Large intestine (tissue), 3 donors: ENCODE data around the gene SBNO1. TPM values are rescaled to one million over a fixed set of nuclear protein-coding genes. Genes with fewer than 3 reads are reported as not detected.
"Not testable (repeated sequence)": the region's sequence is repeated elsewhere in the genome, so short reads cannot be mapped to it uniquely, and the experiment has no call there.

Source experiments
- DNase-seq, 2 donors: peaks; one replicate each; pipeline versions ENCODE4 v3.0.0 to v3.0.0-alpha.2; 2013
- H3K27ac ChIP-seq: one replicate; pipeline ENCODE4 v1.5.1; 2013; ENCODE audit warnings: low read length
- H3K27me3 ChIP-seq: 2 replicates; pipeline ENCODE4 v1.6.1; 2013; ENCODE audit warnings: low read length; ENCODE audit not compliant: control insufficient read depth, insufficient read depth
- H3K36me3 ChIP-seq: 2 replicates; pipeline ENCODE4 v1.6.1; 2013; ENCODE audit warnings: low read length; ENCODE audit not compliant: control insufficient read depth, insufficient read depth
- H3K4me1 ChIP-seq: one replicate; pipeline ENCODE4 v1.6.1; 2013; ENCODE audit warnings: low read length; ENCODE audit not compliant: control insufficient read depth, insufficient read depth
- H3K4me3 ChIP-seq: one replicate; pipeline ENCODE4 v1.5.1; 2013; ENCODE audit warnings: low read length
- H3K9me3 ChIP-seq: one replicate; pipeline ENCODE4 v1.6.1; 2013; ENCODE audit warnings: mild to moderate bottlenecking, low read depth, low read length, moderate library complexity; ENCODE audit not compliant: control insufficient read depth
- WGBS: methylation state at CpG from one replicate; pipeline ENCODE4 v1.1.5; 2013; ENCODE audit warnings: low lambda C conversion rate; ENCODE audit not compliant: insufficient coverage; 5-methylcytosine and 5-hydroxymethylcytosine counted together
- polyA plus RNA-seq: library from polyadenylated mRNA; unstranded; fragments of 120-200 nt; gene quantifications from one replicate; pipeline ENCODE4 v1.2.1, GENCODE V29; 2013

Gene SBNO1
- polyA plus RNA-seq, 1 donor, result 18.8 TPM

DNA sequence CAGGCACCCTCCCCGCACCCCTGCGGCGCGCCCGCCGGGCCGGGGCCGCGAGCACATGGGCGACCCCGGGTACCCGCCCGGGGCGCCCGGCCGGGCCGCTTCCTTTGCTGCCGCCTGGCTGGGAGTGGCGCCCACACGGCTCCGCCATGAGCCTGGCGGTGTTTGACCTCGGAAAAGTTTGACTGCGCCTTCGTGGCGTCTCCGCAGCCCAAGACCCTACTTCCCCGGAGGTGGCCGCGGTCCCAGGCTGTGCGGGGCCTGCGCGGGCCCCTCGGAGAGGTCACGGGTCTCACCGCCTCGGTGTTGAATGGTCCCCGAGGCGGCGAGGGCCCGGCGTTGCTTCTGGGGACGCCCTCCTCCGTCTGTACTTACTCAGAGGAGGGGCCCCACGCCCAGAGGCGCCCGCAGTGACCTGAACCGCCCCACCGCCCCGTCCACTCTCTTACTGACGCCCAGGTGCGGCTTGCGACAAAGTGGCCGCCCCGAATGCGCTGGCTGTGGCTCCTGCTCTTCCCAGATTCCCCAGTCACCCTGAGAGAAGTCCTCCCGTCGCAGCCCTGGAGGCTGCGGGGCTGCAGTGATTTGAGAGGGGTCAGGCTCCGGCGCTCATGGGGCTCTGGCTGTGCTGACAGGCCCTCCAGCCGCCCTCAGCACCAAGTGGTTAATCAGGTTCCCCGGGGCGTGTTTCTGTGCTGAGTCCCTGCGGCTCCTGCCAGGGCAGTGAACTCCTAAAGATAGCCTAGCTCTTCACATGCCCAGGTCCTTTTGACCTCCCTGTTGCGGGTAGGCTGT is 25.1 kb upstream of the SBNO1 start:
- peak in 1 of 2 donors; percentile 76 for DNase-seq
- Histone ChIP-seq H3K4me3 (peak overlapping the region; percentile 78), H3K27me3 (no peaks in the 10 kb centered on the region), H3K36me3 (peaks cover 34% of the 10 kb centered on the region), H3K27ac (peak overlapping the region; percentile 64), H3K4me1 (peaks cover 23% of the 10 kb centered on the region), H3K9me3 (no peaks in the 10 kb centered on the region)
- WGBS, result no CpG with 5 or more reads among the region's 66 CpGs

DNA sequence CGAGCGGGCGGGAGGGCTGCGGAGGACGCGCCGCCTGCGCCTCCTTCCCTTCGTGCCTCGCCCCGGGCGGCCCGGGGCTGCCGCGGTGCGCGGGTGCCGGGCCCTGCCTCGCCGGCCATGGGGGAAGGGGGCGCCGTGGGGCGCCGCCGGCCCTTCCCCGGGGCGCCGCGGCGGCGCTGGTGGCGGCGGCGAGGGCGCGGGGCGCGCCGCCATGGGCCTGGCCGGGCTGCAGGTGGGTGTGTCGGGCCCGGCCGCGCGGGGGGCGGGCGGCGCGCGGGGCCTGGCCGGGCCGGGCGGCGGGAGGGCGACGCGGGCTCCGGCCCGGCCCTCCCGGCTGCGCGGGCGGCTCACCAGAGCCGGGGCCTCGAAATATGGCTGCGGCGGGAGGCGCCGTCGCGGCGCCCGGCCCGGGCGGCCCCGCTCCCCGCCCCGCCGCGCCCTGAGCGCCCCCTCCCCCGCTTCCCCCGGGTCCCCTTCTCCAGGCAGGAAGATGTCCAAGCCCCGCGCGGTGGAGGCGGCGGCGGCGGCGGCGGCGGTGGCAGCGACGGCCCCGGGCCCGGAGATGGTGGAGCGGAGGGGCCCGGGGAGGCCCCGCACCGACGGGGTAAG is 24.4 kb upstream of the SBNO1 start:
- Histone ChIP-seq H3K9me3 (no peaks in the 10 kb centered on the region), H3K27ac (no peak overlapping the region), H3K4me1 (peaks cover 26% of the 10 kb centered on the region), H3K27me3 (no peaks in the 10 kb centered on the region), H3K36me3 (peaks cover 28% of the 10 kb centered on the region), H3K4me3 (no peak overlapping the region)
- peak in 1 of 2 donors; percentile 11 for DNase-seq
- no CpG with 5 or more reads among the region's 102 CpGs for WGBS

DNA sequence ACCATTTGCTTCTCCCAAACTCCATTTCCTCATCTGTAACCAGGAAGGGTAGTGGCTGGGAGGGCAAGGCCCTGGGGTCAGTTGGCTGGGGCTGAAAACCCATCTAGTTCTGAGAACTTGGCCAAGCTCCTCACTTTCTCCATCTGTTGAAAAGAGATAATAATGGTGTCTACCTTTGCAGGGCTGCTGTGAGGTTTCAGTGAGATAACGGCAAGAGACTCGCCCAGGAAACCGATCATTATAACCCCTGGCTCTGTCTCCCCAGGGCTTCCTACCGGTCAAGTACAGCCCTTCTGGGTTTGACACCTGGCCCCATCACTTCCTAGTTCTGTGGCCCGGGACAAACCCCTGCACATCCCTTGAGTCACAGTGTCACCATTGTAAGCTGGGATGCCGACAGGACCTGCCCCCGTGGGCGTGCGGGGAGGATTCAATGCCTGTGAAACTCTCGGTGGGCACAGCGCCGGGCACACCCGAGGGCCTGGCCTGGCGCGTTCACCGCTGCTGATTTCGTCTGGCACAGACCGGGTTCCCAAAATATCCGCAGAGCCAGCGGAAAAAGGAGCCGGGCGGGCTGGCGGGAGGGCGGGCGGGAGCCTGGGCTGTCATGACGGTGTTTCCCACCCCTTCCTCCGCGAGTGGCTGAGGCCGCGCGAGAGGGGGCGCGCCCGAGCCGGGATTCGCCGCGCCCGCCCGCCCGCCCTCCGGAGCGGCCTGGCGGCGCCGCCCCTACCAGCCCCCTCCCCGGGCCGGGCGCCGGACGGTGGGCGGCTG is 23.7 kb upstream of the SBNO1 start:
- H3K27ac ChIP-seq, result peak overlapping the region; percentile 90
- no peaks in the 10 kb centered on the region for H3K9me3 ChIP-seq
- peak; percentile 54 to 79 for DNase-seq
- no peaks in the 10 kb centered on the region for H3K27me3 ChIP-seq
- H3K4me3 ChIP-seq, result peak overlapping the region; percentile 78
- peaks cover 26% of the 10 kb centered on the region for H3K4me1 ChIP-seq
- no CpG with 5 or more reads among the region's 52 CpGs for WGBS
- H3K36me3 ChIP-seq, result peaks cover 25% of the 10 kb centered on the region

DNA sequence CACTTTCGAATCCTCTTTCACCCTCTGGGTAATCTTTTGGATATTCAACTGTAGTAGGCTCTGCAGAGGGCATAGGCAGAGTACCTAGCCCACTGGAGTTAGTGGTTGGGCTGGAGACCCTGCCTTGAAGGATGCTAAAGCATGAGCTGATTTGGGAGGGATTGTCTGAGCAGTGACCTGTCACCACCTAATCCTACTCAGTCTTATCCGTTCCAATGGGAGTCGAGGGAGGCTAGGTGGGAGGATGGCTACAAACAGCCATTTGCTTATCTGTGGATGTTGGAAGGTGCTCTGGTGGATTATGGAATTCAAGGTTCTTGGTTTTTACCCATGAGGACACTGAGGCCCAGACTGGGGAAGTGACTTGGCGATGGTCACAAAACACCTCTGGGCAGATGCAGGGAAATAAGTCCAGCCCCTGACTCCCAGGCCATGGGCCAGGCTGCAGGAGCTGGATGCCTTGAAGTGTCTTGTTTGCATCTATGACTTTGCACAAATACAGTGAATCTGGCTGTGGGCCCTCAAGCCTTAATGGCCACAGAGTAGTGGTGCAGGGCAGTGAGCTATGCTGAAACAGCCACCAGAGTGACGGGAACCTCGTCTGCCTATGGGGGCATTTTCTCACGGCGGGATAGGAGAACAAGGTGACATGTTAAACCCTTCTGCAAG is 23.0 kb upstream of the SBNO1 start:
- peak in 1 of 2 donors; percentile 14 for DNase-seq
- H3K4me3 ChIP-seq, result peak overlapping the region; percentile 78
- no peaks in the 10 kb centered on the region for H3K27me3 ChIP-seq
- no CpG with 5 or more reads among the region's 8 CpGs for WGBS
- H3K36me3 ChIP-seq, result peaks cover 19% of the 10 kb centered on the region
- no peaks in the 10 kb centered on the region for H3K9me3 ChIP-seq
- H3K27ac ChIP-seq, result peak overlapping the region; percentile 90
- H3K4me1 ChIP-seq, result peaks cover 26% of the 10 kb centered on the region

DNA sequence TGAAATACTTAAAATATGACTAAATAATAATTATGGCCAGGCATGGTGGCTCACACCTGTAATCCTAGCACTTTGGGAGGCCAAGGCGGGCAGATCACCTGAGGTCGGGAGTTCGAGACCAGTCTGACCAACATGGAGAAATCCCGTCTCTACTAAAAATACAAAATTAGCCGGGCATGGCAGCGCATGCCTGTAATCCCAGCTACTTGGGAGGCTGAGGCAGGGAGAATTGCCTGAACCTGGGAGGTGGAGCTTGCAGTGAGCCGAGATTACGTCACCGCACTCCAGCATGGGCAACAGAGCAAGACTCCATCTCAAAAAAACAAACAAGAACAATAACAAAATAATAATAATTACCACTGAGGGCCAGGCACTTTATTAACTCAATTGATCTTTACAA is 20.9 kb upstream of the SBNO1 start:
- H3K9me3 ChIP-seq, H3K36me3 ChIP-seq, H3K27me3 ChIP-seq, H3K27ac ChIP-seq, H3K4me3 ChIP-seq, DNase-seq: not testable (repeated sequence)
- H3K4me1 ChIP-seq, result peaks cover 26% of the 10 kb centered on the region
- WGBS, result no CpG with 5 or more reads among the region's 9 CpGs

DNA sequence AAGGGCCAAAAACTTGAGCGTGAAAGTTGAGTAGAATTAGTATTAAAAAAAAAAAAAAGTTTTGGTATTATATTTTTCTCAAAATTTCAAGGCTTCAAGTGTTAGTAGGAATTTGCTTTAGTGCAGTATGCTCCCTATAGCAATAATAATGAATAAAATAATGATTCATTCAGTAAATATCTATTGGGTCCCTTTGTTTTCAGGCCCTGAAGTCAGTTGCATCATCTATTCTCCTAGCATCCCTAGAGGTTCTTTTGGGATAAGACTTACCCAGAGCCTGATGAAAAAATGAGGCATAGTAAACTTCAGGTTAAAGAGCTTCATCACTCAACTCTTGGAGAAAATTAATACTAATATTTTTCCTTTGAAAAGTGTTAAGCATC is 20.3 kb upstream of the SBNO1 start:
- peak overlapping the region; percentile 72 for H3K4me3 ChIP-seq
- no peak for DNase-seq
- no peaks in the 10 kb centered on the region for H3K36me3 ChIP-seq
- no peaks in the 10 kb centered on the region for H3K27me3 ChIP-seq
- peaks cover 21% of the 10 kb centered on the region for H3K4me1 ChIP-seq
- H3K9me3 ChIP-seq, result no peaks in the 10 kb centered on the region
- no peak overlapping the region for H3K27ac ChIP-seq
- WGBS, result no CpG with 5 or more reads among the region's 1 CpG

DNA sequence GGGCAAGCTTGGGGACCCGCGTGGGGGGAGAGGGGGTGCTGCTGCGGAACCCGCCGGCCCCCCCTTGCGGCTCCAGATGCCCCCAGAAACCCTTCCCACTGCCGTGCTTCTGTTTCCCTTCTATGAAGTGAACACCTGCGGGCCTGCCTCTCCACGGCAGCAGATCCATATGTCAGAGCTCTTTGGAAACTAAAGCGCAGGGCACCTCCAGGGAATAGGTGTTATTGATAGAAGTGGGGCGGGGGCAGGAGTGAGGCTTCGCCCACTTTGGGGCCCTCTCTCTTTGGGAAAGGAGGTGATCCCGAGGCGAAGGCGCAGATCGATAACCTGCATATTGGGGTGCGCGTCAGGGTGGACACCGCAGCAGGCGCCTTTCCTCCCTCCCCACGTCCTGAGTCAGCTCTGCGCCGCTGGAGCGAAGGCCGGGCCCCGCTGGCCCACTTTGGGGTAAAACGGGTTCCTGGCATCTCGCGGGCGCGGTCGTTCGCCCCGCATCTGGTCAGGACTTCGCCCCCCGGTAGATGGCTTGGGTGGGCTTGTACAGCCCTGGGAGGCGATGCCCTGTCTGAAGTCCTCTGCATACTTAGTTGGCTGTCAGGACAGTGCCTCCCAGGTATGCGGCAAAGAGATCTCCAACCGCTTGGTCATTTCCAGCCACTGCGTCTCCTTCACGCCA is 19.8 kb upstream of the SBNO1 start:
- H3K27me3 ChIP-seq, result no peaks in the 10 kb centered on the region
- peaks cover 20% of the 10 kb centered on the region for H3K4me1 ChIP-seq
- no peaks in the 10 kb centered on the region for H3K36me3 ChIP-seq
- peak overlapping the region; percentile 30 for H3K27ac ChIP-seq
- no peaks in the 10 kb centered on the region for H3K9me3 ChIP-seq
- peak overlapping the region; percentile 72 for H3K4me3 ChIP-seq
- peak in 1 of 2 donors; percentile 20 for DNase-seq
- WGBS, result 0% methylated on average over 1 of the region's 41 CpGs

DNA sequence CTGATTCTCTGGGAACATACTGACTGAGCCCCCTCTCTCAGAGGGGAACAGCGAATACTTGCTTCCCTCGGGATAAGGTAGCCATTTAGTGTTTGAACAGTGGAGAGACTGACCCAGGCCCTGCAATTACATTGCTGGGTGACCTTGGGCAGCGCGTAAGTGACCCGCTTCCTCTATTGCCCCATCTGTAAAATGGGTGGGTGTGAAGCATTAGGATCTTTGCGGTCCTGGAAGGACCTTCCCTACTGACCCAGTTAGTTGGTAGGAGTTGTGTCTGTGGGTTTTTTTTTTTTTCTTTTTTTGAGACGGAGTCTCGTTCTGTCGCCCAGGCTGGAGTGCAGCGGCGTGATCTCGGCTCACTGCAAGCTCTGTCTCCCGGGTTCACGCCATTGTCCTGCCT is 18.0 kb upstream of the SBNO1 start:
- H3K27ac ChIP-seq, result no peak overlapping the region
- no peak for DNase-seq
- WGBS, result no CpG with 5 or more reads among the region's 14 CpGs
- no peaks in the 10 kb centered on the region for H3K36me3 ChIP-seq
- H3K9me3 ChIP-seq, result no peaks in the 10 kb centered on the region
- H3K27me3 ChIP-seq, result no peaks in the 10 kb centered on the region
- H3K4me3 ChIP-seq, result no peak overlapping the region
- H3K4me1 ChIP-seq, result peaks cover 14% of the 10 kb centered on the region

DNA sequence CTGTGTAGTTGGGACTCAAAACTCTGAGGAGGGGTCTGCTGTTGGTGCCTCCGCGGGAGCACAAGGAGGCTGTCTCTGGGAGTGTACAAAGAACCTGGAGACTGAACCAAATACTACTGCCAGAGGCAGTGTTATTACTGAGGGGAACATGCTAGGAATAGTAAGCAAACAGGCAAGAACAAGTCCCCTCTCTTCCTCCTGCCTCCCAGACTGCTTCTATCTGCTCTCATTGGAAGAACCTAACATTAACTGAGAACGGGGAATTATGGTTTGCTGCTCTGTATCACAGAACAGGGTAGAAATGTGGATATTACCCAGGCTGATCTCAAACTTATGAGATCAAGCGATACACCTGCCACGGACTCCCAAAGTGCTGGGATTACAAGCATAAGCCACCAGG is 14.7 kb upstream of the SBNO1 start:
- no peaks in the 10 kb centered on the region for H3K36me3 ChIP-seq
- H3K9me3 ChIP-seq, result no peaks in the 10 kb centered on the region
- WGBS, result no CpG with 5 or more reads among the region's 5 CpGs
- DNase-seq, result no peak
- H3K4me3 ChIP-seq, result no peak overlapping the region
- no peaks in the 10 kb centered on the region for H3K27me3 ChIP-seq
- H3K27ac ChIP-seq, result no peak overlapping the region
- no peaks in the 10 kb centered on the region for H3K4me1 ChIP-seq

DNA sequence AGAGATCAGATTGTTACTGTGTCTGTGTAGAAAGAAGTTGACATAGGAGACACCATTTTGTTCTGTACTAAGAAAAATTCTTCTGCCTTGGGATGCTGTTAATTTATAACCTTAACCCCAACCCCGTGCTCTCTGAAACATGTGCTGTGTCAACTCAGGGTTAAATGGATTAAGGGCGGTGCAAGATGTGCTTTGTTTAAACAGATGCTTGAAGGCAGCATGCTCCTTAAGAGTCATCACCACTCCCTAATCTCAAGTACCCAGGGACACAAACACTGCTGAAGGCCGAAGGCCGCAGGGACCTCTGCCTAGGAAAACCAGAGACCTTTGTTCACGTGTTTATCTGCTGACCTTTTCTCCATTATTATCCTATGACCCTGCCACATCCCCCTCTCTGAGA is 7.8 kb upstream of the SBNO1 start:
- H3K27me3 ChIP-seq, DNase-seq, H3K9me3 ChIP-seq, H3K36me3 ChIP-seq, H3K4me1 ChIP-seq, H3K4me3 ChIP-seq, H3K27ac ChIP-seq: not testable (repeated sequence)
- 20% methylated on average over 1 of the region's 5 CpGs for WGBS
